SK-N-SH treated with all-trans-retinoic acid at 6 μM for 48 hours (cell line): ENCODE results near the gene WT1.

Source experiments
- CSDC2 ChIP-seq: fragments of 250-450 bp; sonication (Bioruptor Pico); IDR thresholded peaks from 2 replicates; pipeline ENCODE4 v1.5.0; 2020; ENCODE audit warnings: mild to moderate bottlenecking, moderate library complexity
- CSRNP3 ChIP-seq: fragments of 250-450 bp; sonication (Bioruptor Pico); IDR thresholded peaks from 2 replicates; pipeline ENCODE4 v1.5.1; 2021; ENCODE audit warnings: mild to moderate bottlenecking, moderate library complexity
- OSR1 ChIP-seq: fragments of 250-450 bp; sonication (Bioruptor Pico); IDR thresholded peaks from 2 replicates; pipeline ENCODE4 v1.8.0; 2022; ENCODE audit warnings: moderate library complexity, mild to moderate bottlenecking, inconsistent platforms
- PPARA ChIP-seq: fragments of 250-450 bp; sonication (Bioruptor Pico); IDR thresholded peaks from 2 replicates; pipeline ENCODE4 v1.5.0; 2020; ENCODE audit warnings: mild to moderate bottlenecking, borderline replicate concordance
- SNAI2 ChIP-seq: fragments of 250-450 bp; sonication (Bioruptor Pico); IDR thresholded peaks from 2 replicates; pipeline ENCODE4 v1.5.0; 2020; ENCODE audit warnings: mild to moderate bottlenecking, moderate library complexity
- ZC3H10 ChIP-seq: fragments of 250-450 bp; sonication (Bioruptor Pico); IDR thresholded peaks from 2 replicates; pipeline ENCODE4 v1.5.1; 2021; ENCODE audit warnings: mild to moderate bottlenecking, moderate library complexity
- ZFP30 ChIP-seq: fragments of 450-650 bp; formaldehyde crosslinking; IDR thresholded peaks from 2 replicates; pipeline ENCODE4 v1.5.0; 2022; ENCODE audit warnings: mild to moderate bottlenecking, moderate library complexity
- ZNF70 ChIP-seq: fragments of 450-650 bp; formaldehyde crosslinking; IDR thresholded peaks from 2 replicates; pipeline ENCODE4 v1.5.0; 2020; ENCODE audit warnings: mild to moderate bottlenecking, moderate library complexity

- TF ChIP-seq ZC3H10 (CRISPR knock-in tag) (no peak), SNAI2 (CRISPR knock-in tag) (no peak), CSRNP3 (no peak), PPARA (CRISPR knock-in tag) (no peak), ZFP30 (CRISPR knock-in tag) (no peak), ZNF70 (CRISPR knock-in tag) (no peak), OSR1 (CRISPR knock-in tag) (no peak), CSDC2 (CRISPR knock-in tag) (no peak)
These were observed 9.6 kb downstream of the WT1 start for GRCh38 chr11:32425761-32426160.
